RWPE1 (cell line): ENCODE measurements around the gene KCNA2.
A peak's percentile ranks its signal among the peaks of the same experiment; 100 is the strongest.

Experiments used
- CTCF ChIA-PET: fragments of 350-600 bp; sonication (Branson Sonifier 250); formaldehyde crosslinking; extraction: SDS; loops from one replicate; lab custom pipeline; 2021; lab: Yijun Ruan, JAX
- POLR2A ChIA-PET: fragments of 400-600 bp; formaldehyde crosslinking; extraction: SDS; loops from one replicate; lab custom pipeline; 2020; ENCODE audit warnings: antibody characterized with exemption; ENCODE audit not compliant: low non-redundant PET; lab: Yijun Ruan, JAX
- DNase-seq: peaks from one replicate; pipeline ENCODE4 v3.0.0; 2012; ENCODE audit warnings: low spot score
- H3K27ac ChIP-seq: fragments of 450-650 bp; 2 replicates; pipeline ENCODE4 v1.5.1; 2017
- CTCF ChIP-seq: fragments of 450-650 bp; conservative IDR thresholded peaks from 2 replicates; pipeline ENCODE4 v1.5.1; 2017; ENCODE audit warnings: low read depth, mild to moderate bottlenecking

KCNA2 gene

GRCh38 chr1:110605901-110606656 lies at the start of gene KCNA2:
Gene KCNA2, minus strand, starts transcription at chr1:110606358. Its CDS starts 1,576 bp downstream, at chr1:110604782.
- no peak within 1 kb of the TSS for H3K27ac ChIP-seq
- POLR2A ChIA-PET: no interaction called here
- DNase-seq: no peak
- CTCF ChIA-PET: interaction anchor here (0.6 to 1.3 kb wide), 8 partner anchors 7 to 218 kb away, joined by 3 to 6 read pairs (median 4); no protein-coding TSS in a partner anchor
- no peak for TF ChIP-seq CTCF

GRCh38 chr1:110650609-110651008 lies 44.5 kb upstream of the KCNA2 start:
- DNase-seq: no peak
- TF ChIP-seq CTCF: no peak
- H3K27ac ChIP-seq: no peak overlapping the region
- POLR2A ChIA-PET: no interaction called here
- CTCF ChIA-PET: no interaction called here

GRCh38 chr1:110648417-110648816 lies 42.3 kb upstream of the KCNA2 start:
- DNase-seq: no peak
- no peak for TF ChIP-seq CTCF
- ChIA-PET CTCF (no interaction called here), POLR2A (no interaction called here)
- H3K27ac ChIP-seq: no peak overlapping the region

- CTCF ChIA-PET: no interaction called here
- no peak overlapping the region for H3K27ac ChIP-seq
- POLR2A ChIA-PET: no interaction called here
These were observed 41.2 kb upstream of the KCNA2 start for GRCh38 chr1:110647254-110647891.

GRCh38 chr1:110645821-110646735 lies 39.9 kb upstream of the KCNA2 start:
- DNase-seq: peak; percentile 42
- no peak overlapping the region for H3K27ac ChIP-seq
- POLR2A ChIA-PET: no interaction called here
- CTCF ChIA-PET: interaction anchor here (0.6 to 0.7 kb wide), 2 partner anchors 91 to 1397 kb away, joined by 3 read pairs; no protein-coding TSS in a partner anchor
- TF ChIP-seq CTCF: no peak

More at GRCh38 chr1:110647254-110647891, 41.2 kb upstream of the KCNA2 start:
- no peak for TF ChIP-seq CTCF
- no peak for DNase-seq

GRCh38 chr1:110645211-110645610 lies 39.1 kb upstream of the KCNA2 start:
- POLR2A ChIA-PET: no interaction called here
- no peak overlapping the region for H3K27ac ChIP-seq
- no peak for DNase-seq
- no peak for TF ChIP-seq CTCF
- CTCF ChIA-PET: interaction anchor here (0.6 kb wide), 2 partner anchors 10 to 1398 kb away, joined by 3 read pairs; no protein-coding TSS in a partner anchor
